Stimulated activated naive CD8-positive, alpha-beta T cell treated with anti-CD3 and anti-CD28 coated beads, Interleukin-15, Interleukin-2, amounts not matched to agents 100 ng/mL and 50 ng/mL, for 24 hours (primary cell): ENCODE measurements around the gene RFFL.

Experiments used
- H3K27ac Mint-ChIP-seq: one replicate; pipeline ENCODE4 v1.8.0; 2021; ENCODE audit warnings: mild to moderate bottlenecking, mixed read lengths
- H3K27me3 Mint-ChIP-seq: one replicate; pipeline ENCODE4 v1.8.0; 2021; ENCODE audit warnings: mixed read lengths
- H3K36me3 Mint-ChIP-seq: one replicate; pipeline ENCODE4 v1.8.0; 2021; ENCODE audit warnings: low read depth, mixed read lengths
- H3K4me1 Mint-ChIP-seq: one replicate; pipeline ENCODE4 v1.8.0; 2021; ENCODE audit warnings: low read depth, mixed read lengths
- H3K4me3 Mint-ChIP-seq: one replicate; pipeline ENCODE4 v1.8.0; 2021; ENCODE audit warnings: mild to moderate bottlenecking, mixed read lengths
- H3K9me3 Mint-ChIP-seq: one replicate; pipeline ENCODE4 v1.8.0; 2021; ENCODE audit warnings: mixed read lengths

RFFL gene

GRCh38 chr17:35069311-35069710, 5.8 kb upstream of the RFFL start:
- Mint-ChIP-seq H3K27ac (no peak overlapping the region), H3K27me3 (no peaks in the 10 kb centered on the region), H3K4me3 (no peak overlapping the region), H3K4me1 (peaks cover 75% of the 10 kb centered on the region), H3K9me3 (no peaks in the 10 kb centered on the region), H3K36me3 (peaks cover 4% of the 10 kb centered on the region)

- Mint-ChIP-seq H3K27me3 (no peaks in the 10 kb centered on the region), H3K27ac (no peak overlapping the region), H3K4me1 (peaks cover 75% of the 10 kb centered on the region), H3K36me3 (peaks cover 4% of the 10 kb centered on the region), H3K4me3 (no peak overlapping the region), H3K9me3 (no peaks in the 10 kb centered on the region)
Observed at GRCh38 chr17:35068249-35068648, 4.7 kb upstream of the RFFL start.

DNA sequence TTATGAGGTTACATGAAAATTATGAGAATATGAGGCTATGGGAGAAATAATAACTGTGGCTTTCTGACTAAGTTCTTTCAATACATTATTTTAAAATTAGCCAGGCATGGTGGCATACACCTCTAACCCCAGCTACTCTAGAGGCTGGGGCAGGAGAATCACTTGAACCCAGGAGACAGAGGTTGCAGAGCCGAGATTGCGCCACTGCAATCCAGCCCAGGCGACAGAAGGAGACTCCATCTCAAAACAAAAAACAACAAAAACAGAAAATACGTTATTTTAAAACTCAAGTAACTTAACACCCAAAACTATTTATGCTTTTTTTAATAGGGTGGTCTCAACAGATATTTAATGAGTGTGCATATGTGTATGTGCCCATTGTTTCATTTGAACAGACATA, 2.4 kb upstream of the RFFL start:
- no peaks in the 10 kb centered on the region for H3K27me3 Mint-ChIP-seq
- peaks cover 16% of the 10 kb centered on the region for H3K36me3 Mint-ChIP-seq
- H3K4me3 Mint-ChIP-seq = no peak overlapping the region
- no peaks in the 10 kb centered on the region for H3K9me3 Mint-ChIP-seq
- no peak overlapping the region for H3K27ac Mint-ChIP-seq
- peaks cover 75% of the 10 kb centered on the region for H3K4me1 Mint-ChIP-seq

DNA sequence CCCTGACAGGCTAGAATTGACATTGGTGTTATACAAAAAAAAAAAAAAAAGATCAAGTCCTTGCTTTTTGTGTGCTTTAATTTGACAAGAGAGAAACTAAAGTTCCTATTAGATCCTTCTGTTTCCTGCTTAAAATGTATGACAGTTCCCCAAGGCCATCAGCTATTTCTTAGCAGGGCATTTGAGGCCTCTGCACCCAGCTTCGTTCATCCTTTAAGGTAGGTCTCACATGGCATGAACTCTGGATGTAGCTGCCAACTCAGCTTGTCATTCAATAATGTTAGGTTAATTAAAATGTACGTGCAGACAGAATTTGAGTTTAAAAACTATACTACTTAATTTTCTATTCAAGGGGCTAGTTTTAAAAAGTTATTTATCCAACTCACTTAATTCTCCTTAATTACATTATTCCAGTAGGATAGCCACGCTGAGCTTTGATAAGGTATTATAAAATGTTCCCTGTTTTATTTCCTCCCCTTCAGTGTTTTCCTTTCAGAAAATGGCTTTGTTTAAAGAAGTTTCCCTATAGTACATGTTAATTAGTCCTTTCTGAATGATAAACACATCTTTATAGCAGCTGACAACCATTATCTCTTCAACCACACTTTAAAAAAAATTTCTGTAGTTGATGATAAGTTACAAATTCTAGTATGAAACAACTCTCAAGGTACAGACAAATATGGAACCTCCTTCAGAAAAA, 1.2 kb upstream of the RFFL start:
- Mint-ChIP-seq H3K9me3 (no peaks in the 10 kb centered on the region), H3K36me3 (peaks cover 22% of the 10 kb centered on the region), H3K4me1 (peaks cover 72% of the 10 kb centered on the region), H3K27me3 (no peaks in the 10 kb centered on the region), H3K4me3 (peak overlapping the region; percentile 48), H3K27ac (no peak overlapping the region)

- peak overlapping the region; percentile 36 for H3K4me3 Mint-ChIP-seq
- peak overlapping the region; percentile 50 for H3K27ac Mint-ChIP-seq
- H3K4me1 Mint-ChIP-seq = peaks cover 67% of the 10 kb centered on the region
- H3K27me3 Mint-ChIP-seq = no peaks in the 10 kb centered on the region
- H3K36me3 Mint-ChIP-seq = peaks cover 30% of the 10 kb centered on the region
- H3K9me3 Mint-ChIP-seq = no peaks in the 10 kb centered on the region
Observed at GRCh38 chr17:35062308-35062707, 1.2 kb downstream of the RFFL start.

- H3K27me3 Mint-ChIP-seq = no peaks in the 10 kb centered on the region
- H3K36me3 Mint-ChIP-seq = peaks cover 25% of the 10 kb centered on the region
- H3K4me3 Mint-ChIP-seq = no peak overlapping the region
- H3K9me3 Mint-ChIP-seq = no peaks in the 10 kb centered on the region
- H3K4me1 Mint-ChIP-seq = peaks cover 54% of the 10 kb centered on the region
- H3K27ac Mint-ChIP-seq = no peak overlapping the region
Observed at GRCh38 chr17:35057332-35057915, 6.1 kb downstream of the RFFL start.

GRCh38 chr17:35056013-35056412, 7.5 kb downstream of the RFFL start:
- no peaks in the 10 kb centered on the region for H3K27me3 Mint-ChIP-seq

DNA sequence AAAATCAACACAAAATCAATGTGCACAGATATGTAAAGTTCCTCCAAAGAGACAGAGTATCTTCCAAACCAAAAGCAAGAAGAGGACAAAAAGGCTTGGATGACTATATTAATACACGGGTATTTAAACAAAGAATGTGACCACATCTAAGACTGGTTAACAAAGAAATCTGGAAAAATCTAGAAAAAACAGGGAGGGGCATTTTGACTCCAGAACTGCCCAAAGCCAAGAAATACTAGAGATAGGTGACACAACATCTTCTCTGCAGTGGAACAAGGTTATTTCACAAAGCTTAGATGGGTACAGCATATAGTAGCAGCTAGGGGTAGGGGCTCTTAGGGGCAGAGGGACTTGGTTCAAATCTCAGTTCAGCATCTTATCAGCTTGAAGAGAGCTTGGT, 10.3 kb downstream of the RFFL start:
- peaks cover 78% of the 10 kb centered on the region for H3K4me1 Mint-ChIP-seq
- H3K27ac Mint-ChIP-seq = no peak overlapping the region
- H3K27me3 Mint-ChIP-seq = no peaks in the 10 kb centered on the region
- H3K36me3 Mint-ChIP-seq = no peaks in the 10 kb centered on the region
- no peaks in the 10 kb centered on the region for H3K9me3 Mint-ChIP-seq
- no peak overlapping the region for H3K4me3 Mint-ChIP-seq

More at GRCh38 chr17:35056013-35056412, 7.5 kb downstream of the RFFL start:
- H3K27ac Mint-ChIP-seq = no peak overlapping the region
- H3K4me3 Mint-ChIP-seq = no peak overlapping the region
- peaks cover 19% of the 10 kb centered on the region for H3K36me3 Mint-ChIP-seq
- H3K9me3 Mint-ChIP-seq = no peaks in the 10 kb centered on the region
- peaks cover 63% of the 10 kb centered on the region for H3K4me1 Mint-ChIP-seq

DNA sequence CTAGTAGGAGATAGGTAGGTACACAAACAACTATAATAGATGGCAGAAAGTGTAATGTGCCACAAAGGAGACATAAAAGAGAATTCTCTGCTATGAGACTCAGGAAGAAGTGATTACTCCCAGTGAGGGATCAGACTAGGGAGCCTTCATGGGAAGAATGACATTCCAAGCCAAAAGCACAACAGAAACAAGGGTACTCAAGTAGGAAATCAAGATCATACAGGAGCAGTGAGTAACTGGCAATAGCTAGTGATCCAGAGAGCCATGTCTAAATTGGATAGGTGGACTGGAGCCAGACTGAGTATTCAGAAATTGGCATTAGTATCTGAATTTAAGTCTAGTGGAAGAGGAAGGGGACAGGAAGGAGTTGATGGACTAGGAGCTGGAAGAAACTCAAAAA, 10.7 kb downstream of the RFFL start:
- H3K4me3 Mint-ChIP-seq = no peak overlapping the region
- H3K36me3 Mint-ChIP-seq = no peaks in the 10 kb centered on the region
- no peaks in the 10 kb centered on the region for H3K9me3 Mint-ChIP-seq
- peaks cover 76% of the 10 kb centered on the region for H3K4me1 Mint-ChIP-seq
- H3K27me3 Mint-ChIP-seq = no peaks in the 10 kb centered on the region
- H3K27ac Mint-ChIP-seq = peak overlapping the region; percentile 89

DNA sequence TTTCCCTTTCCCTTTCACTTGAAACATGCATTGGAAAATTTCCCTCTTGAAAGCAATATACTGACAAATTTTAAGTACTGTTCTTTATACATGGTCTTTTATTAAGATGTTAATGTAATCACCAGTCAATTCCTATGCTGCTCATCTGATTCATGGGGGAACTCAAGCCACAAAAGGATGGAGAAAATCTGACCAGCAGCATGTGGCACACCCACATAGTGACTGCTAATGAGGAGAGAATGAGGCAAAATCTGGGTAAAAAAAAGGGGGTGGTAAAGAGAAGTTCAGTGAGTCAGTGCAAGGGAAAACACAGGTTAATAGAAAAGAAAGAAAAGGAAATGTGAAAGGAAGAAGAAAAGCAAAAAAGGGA, 11.3 kb downstream of the RFFL start:
- peak overlapping the region; percentile 89 for H3K27ac Mint-ChIP-seq
- peak overlapping the region; percentile 80 for H3K4me3 Mint-ChIP-seq
- H3K9me3 Mint-ChIP-seq = no peaks in the 10 kb centered on the region
- no peaks in the 10 kb centered on the region for H3K36me3 Mint-ChIP-seq
- peaks cover 76% of the 10 kb centered on the region for H3K4me1 Mint-ChIP-seq
- H3K27me3 Mint-ChIP-seq = no peaks in the 10 kb centered on the region

GRCh38 chr17:35051579-35052240, 11.8 kb downstream of the RFFL start:
- H3K36me3 Mint-ChIP-seq = no peaks in the 10 kb centered on the region

GRCh38 chr17:35051183-35051578, 12.3 kb downstream of the RFFL start:
- Mint-ChIP-seq H3K4me1 (peaks cover 81% of the 10 kb centered on the region), H3K36me3 (no peaks in the 10 kb centered on the region), H3K4me3 (peak overlapping the region; percentile 80), H3K27me3 (no peaks in the 10 kb centered on the region), H3K9me3 (no peaks in the 10 kb centered on the region), H3K27ac (peak overlapping the region; percentile 89)

More at GRCh38 chr17:35051579-35052240, 11.8 kb downstream of the RFFL start:
- no peaks in the 10 kb centered on the region for H3K9me3 Mint-ChIP-seq
- H3K4me3 Mint-ChIP-seq = peak overlapping the region; percentile 80
- H3K4me1 Mint-ChIP-seq = peaks cover 79% of the 10 kb centered on the region
- H3K27ac Mint-ChIP-seq = peak overlapping the region; percentile 89
- no peaks in the 10 kb centered on the region for H3K27me3 Mint-ChIP-seq

DNA sequence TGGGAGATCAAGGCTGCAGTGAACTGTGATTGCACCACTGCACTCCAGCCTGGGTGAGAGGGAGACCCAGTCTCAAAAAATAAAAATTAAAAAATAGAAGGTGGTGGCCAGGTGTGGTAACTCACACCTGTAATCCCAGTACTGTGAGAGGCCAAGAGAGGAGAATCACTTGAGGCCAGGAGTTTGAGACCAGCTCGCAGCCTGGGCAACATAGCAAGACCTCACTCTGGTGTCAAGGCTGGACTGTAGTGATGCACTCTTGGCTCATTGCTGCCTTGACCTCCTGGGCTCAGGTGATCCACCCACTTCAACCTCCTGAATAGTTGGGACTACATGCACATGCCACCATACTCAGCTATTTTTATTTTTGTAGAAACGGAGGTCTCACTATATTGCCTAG, 13.3 kb downstream of the RFFL start:
- Mint-ChIP-seq H3K4me1 (peaks cover 86% of the 10 kb centered on the region), H3K4me3 (no peak overlapping the region), H3K27me3 (no peaks in the 10 kb centered on the region), H3K36me3 (no peaks in the 10 kb centered on the region), H3K27ac (no peak overlapping the region), H3K9me3 (no peaks in the 10 kb centered on the region)

- Mint-ChIP-seq H3K27me3 (no peaks in the 10 kb centered on the region), H3K9me3 (no peaks in the 10 kb centered on the region), H3K27ac (peak overlapping the region; percentile 62), H3K36me3 (no peaks in the 10 kb centered on the region), H3K4me3 (no peak overlapping the region), H3K4me1 (peaks cover 92% of the 10 kb centered on the region)
Observed at GRCh38 chr17:35048685-35049379, 14.7 kb downstream of the RFFL start.

DNA sequence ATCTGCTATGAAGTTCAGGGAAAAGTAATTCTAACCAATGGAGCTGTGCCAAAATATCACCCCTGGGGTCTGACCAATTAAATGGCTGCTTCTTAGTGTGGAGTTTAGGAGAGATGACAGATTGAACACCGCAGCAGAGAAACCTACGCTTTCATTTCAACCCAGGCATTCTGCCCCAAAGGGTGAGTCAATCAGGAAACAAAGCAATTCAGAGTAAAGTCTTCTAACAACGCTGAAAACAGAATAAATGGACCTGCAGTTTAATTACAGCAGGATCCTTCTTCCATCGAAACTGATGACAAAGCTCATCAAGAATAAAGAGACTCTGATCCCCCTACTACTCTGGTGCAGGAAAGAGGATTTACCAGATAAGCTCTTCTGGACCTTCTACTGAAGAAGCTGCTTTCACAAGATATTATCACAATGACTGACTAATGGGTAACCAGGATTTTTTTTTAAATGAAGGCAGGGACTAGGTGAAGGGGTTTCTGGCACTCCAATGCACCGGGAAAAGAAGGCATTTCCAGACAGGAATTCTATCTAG, 16.7 kb downstream of the RFFL start:
- peaks cover 83% of the 10 kb centered on the region for H3K4me1 Mint-ChIP-seq
- H3K27me3 Mint-ChIP-seq = no peaks in the 10 kb centered on the region
- H3K4me3 Mint-ChIP-seq = peak overlapping the region; percentile 75
- H3K9me3 Mint-ChIP-seq = no peaks in the 10 kb centered on the region
- peak overlapping the region; percentile 90 for H3K27ac Mint-ChIP-seq
- no peaks in the 10 kb centered on the region for H3K36me3 Mint-ChIP-seq
